Activated CD4-positive, alpha-beta T cell treated with anti-CD3 and anti-CD28 coated beads for 24 hours (primary cell): ENCODE results near the gene PRDM11.

Experiments used
- DNase-seq, 2 donors: peaks; one replicate each; pipeline ENCODE4 v3.0.0-alpha.2; 2020; ENCODE audit warnings: low read depth in 2 of 2

The PRDM11 gene

DNA sequence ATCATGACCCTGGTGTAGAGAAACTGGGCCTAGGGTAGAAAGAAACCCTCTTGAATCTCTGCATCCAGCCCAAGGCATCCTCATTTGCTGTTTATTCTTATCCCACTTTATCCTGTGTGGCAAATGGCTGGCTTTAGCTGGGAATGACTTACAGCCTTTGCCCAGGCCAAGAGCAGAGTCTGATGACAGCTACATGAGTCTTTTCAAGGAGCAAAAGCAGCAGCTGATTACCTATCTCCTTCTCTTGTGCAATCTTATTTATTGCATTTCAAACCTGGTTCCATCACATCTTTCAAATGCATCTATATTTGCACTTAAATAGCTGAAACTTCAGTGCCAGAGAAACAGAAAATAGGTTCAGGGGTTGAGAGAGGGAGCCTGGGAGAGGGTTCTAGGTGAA is 113.6 kb downstream of the PRDM11 start:
- DNase-seq: no peak

DNA sequence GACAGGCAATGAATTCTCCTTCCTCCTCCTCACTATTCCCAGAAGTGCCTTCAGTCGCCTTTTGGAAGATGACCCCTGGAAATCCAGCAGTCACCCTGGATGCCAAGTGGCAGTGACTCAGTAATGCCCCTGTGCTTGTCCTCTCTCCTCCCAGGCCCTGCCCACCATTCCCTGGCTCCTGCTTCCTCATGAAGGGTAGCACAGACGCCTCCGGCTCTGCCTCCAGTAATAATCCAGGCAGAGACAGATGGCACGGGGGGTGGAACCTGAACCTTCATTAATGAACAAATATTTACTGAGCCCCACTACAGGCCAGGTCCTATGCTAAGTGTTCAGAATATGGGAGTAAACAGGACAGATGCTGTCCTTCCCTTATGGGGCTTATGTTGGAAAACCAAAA is 116.5 kb downstream of the PRDM11 start:
- no peak for DNase-seq

DNA sequence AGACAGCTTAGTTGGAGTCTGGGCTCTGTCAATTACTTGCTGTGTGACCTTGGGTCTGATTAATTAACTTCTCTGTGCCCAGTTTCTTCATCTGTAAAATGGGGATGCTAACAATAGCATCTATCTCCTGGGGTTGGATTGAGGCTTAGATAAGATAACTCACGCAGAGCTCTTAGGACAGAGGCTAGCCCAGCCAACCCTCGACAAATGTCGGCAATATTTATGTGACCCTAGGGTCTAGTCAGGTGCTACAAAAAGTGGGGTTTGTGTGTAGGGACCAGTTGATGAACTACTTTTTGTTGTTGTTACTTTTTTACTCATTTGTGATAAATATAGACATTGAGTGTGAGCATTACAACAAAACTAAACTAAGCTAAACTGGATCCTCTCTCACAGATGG is 117.3 kb downstream of the PRDM11 start:
- DNase-seq: no peak

DNA sequence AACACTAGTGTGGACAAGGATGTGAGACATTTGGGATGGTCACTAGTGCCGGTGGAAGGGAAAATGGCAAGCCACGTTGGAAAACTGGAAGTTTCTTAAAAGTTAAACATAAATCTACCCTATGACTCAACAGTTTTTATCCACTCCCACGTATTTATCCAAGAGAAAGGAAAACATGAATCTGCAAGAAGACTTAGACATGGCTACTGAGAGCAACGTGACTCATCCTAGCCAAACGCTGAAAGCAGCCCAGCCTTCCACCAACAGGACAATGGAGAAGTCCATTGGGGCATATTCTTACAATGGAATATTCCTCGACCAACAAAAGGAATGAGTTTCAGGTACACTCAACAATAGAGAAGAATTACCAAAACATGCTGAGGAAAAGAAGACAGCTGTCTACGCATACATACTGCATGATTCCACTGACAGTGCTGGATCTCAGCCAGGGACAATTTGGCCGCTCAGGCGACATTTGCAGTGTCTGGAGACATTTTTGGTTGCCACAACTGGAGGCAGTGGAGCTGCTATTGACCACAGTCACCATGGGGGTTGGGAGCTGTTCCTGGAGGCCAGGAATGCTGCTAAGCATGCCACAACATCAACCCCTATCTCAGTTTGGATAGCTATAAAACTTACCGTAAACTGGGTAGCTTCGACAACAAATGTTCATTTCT is 118.5 kb downstream of the PRDM11 start:
- no peak for DNase-seq

DNA sequence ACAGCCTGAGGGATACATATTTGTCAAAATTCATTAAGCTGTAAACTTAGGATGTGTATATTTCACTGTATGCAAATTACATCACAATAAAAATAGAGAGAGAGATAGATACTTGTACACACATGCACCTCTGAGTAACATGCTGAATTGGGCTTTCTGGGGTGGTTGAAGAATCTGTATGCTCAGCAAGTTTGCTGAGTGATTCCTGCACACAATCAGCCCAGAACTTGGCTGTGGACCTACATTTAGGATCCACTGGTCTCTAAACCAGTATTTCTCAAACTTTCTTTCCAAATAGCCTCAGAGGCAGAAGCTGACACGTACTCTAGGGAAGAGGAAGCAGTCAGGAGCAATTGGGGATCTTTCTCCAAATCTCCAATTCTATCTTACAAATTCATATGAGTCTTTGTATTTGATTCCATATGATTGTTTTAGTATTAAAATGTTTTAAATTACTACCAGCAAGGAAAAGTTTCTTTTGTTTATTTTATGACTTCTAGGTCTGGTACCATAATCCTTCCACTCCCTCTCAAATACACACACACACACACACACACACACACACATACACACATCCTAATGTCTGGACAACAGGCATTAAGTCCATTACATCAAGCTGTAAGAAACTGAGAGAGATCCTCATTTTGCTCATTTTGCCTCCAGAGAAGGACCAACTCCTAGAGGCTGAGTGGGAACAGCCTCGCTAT is 119.7 kb downstream of the PRDM11 start:
- DNase-seq: no peak

DNA sequence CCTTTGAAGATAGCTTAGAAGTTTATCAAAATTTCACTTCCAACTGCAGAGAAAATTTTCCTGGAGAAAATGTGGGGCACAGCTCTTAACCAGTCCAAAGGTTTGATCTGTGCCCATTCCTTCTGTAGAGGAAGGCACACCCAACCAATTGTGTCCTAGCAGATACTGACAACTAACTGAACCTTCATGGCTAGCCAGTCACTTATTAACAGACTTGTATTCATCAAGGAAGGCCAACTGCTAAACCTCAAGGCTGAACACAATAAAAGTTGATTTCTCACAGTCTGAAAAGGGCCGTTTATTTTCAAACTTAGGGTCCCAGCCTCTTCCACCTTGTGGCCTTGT is 120.2 kb downstream of the PRDM11 start:
- DNase-seq: no peak

DNA sequence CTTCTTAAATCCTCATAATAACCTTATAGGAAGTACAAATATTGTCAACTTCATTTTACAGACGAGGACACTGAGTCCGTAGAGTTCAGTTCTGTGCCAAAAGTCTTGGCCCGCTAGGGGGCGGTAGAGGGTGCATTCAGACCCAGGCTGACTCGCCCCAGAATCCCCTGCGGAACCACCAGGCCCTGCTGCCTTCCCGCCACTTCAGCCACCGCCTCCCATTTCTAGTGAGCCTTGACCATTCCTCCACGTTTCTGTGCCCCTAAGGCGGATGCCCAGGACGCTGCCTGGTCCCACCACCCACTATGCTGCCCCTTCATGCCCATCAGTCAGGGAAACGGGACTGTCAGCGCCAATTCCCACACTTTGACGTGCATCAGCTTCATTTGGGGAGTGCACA is 120.6 kb downstream of the PRDM11 start:
- peak in 1 of 2 donors; percentile 20 for DNase-seq

DNA sequence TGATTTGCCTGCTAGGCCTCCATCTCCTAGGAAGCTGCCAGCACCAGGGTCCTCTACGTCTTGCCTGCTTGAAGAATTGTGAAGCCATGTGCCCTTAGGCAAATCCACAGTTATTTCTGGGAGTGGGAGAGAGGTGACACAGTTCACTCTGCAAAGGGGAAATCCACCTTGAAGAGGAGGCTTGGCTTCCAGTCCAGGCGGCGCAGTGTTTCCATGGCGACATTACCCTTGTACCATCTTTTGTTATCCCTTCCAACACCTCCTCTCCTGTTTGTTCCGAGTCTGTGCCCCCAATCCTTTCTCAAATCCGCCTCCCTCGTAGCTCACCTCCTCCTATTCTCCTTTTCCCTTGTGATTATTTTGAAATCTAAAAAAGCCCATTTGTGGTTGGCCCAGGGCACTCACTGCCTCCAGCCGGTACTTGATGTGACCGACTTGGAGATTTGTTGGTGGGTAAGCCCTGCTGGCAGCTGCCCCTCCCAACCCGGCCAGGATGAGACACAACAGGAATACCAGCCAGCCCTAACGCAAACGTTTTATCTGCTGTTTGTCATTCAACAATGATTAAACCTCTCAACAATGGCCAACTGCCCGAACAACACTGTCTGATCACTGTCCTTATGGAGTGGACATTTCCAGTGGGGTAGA is 121.3 kb downstream of the PRDM11 start:
- no peak for DNase-seq

DNA sequence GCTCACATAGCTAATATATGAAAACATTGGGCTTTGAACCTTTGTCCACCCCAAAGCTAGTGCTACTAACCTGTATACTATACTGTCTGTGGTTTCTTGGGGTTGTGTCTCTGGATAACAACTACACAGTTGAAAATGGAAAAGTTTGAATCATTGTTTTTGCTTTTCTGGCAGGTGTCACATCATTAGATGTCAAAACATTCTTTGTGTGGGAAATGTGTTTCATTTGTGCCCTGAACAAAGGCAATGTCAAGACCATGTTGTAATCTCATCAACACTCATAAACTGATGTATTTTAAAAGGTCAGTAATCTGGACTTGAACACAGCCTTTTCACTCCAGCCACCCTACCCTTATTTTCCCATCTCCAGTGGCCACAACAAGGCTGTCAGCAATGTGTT is 123.2 kb downstream of the PRDM11 start:
- no peak for DNase-seq

DNA sequence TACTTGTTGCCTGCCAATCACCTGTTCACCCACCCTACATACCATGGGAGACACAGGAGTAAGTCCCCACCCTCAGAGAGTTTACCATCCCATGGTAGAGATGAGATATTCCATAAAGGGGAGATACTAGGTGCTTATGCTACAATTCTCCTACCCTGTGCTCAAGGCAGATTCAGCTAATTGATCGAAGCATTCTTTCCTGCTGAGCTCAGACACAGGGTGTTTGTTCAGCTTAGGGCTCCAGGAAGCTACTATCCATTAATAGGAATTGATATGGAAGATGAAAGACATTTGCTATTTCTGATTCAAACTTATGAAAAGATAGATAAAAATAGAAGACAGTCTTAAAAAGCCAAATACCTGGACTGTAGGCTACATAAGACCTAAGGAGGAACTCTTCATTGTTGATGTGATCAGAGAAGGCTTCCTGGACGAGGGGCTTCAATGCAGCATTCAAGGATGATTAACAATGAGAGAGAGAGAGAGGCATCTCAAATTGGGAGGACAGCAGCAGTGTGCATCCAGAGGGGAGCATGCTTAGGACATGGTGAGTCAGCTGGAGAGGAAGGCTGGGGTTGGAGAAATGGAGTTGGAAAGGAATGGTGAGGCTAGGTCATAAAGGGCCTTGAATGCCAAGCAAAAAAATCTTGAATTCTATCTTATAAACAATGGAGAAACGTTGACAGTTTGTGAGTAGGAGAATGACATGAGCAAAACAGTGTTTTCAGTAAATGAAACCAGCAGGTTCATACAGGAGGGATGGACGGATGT is 124.7 kb downstream of the PRDM11 start:
- DNase-seq: no peak

DNA sequence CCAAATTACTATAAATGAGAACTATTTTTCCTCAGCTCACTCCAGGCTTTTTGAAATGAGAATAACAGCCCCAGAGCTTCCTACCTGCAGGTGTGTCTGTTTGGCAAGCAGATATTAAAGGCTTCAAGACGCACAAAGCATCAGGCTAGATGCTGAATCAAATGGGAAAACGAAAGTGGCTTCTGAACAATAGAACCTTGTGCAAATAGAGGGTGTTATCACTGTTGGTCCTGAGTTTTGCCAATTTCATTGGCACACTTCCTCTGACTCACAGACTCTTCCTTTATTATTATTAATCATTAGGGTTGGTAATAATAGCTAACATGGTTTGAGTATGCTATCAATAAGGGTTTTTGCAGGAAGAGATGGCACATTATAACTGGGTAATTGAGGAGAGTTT is 126.3 kb downstream of the PRDM11 start:
- DNase-seq: no peak

DNA sequence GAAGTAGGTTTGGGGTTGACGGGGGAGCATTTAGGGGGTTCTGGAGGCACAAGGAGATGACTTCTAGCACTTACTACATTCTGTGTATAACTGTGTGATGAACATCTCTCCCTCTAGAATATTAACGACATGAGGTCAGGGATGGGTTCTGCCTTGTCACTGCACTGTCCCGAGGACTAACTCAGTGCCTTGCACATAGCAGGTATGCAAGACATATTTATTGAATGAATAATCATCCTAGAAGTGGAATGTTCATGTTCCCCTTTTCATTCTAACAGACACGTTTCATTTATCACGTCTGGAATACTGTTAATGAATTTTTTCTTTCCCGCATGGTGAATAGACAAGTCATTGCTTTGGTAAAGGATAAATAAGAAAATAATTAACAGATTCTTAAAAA is 127.1 kb downstream of the PRDM11 start:
- no peak for DNase-seq

DNA sequence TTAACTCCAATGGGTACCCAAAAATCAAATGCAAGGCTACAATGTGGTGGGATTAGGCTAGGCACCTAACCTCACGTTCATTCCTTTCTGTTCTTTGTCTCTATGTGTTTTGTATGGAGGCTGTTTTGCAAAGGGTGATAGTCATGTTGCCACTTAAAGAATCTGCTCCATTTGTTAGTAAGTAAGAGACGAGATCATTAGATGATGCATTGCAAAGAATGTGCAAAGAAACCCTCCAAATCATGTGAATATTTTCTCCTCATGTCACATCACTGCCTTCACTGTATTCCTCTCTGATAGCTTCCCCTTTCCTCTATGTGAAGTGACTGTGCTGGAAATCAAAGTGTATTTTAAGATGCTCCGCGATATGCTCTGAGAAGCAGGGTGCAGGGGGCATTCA is 127.8 kb downstream of the PRDM11 start:
- no peak for DNase-seq

DNA sequence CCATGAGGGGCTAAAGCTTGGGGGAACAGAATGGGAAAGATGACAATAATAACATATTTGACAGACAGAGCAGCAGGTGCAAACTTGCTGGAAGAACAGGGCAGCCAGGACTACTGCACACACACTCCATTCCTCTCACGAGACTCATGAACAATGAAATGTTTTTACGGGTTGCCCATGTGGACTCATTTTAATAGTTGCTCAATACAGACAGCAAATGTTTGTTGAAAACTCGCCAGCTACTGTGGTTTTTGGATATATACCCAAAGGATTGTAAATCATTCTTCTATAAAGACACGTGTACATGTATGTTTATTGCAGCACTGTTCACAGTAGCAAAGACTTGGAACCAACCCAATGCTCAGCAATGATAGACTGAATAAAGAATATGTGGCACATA is 129.4 kb downstream of the PRDM11 start:
- DNase-seq: no peak

DNA sequence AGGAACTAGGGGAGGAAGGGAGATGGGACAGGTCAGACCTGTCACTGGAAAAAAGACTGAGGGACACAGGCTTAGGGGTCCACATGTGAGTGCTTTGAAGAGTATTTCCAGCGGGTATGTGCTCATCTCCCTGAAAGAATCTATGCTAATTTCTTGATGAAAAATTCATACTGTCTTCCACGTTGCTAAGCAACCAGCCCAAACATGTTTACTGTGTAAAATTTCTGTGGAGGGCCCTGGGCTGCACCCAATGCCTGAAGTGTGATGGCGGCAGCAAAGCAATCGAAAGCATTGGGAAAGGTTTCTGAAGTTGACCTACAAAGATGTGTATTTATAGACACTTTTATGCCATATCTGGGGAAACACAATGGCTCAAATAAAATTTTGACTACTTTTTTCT is 132.3 kb downstream of the PRDM11 start:
- no peak for DNase-seq

DNA sequence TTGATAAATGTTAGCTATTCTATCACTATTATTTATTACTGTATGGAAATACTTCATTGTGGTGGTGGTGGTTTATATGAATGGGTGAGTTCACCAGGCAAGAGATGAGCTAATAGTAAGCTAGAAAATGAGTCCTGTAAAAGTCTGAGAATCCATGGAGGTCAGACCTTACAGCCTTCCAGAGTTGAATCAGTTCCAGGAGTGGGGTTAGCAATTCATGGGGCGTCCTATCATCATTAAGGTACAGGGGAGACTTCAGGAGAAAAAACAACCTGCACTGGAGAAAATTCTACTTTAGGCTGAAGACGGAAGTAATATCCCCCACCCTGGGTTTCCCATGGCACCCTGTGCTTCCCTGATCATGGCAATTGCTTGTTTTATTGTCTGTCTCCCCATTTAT is 133.2 kb downstream of the PRDM11 start:
- DNase-seq: no peak

DNA sequence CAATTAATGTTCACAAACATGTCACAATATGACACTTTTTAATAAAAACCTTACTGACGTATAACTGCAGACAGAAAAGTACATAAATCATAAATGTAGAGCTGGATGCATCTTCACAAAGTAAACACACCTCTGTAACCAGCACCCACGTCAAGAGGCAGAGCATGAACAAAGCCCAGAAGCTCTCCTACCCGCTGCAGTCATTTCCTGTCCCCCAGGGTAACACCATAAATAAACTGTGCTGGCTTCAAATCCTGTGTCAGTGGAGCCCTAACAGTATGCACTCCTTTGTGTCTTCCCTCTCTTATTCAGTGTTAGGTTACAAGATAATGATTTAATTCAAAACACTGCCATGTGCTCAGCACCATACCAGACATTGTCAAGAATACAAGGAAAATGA is 134.0 kb downstream of the PRDM11 start:
- DNase-seq: no peak

DNA sequence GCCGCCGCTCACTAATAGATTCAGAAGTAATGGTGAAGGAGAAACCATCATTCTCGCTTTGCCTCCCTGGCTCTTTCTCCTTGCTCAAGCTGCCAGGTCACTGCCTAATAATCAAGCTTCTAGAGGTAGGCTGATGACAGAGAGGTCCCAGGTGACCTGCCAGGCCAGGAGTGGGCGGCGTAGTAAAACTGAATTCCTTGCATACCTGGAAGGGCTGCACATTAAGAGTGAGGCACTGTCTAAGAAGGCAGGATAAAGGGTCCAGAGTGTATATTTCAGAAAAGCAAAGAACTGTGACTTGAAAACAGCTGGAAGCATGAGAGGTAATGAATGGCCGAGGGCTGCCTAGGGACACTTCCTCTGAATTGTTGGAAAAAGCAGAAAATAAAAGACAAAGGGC is 135.6 kb downstream of the PRDM11 start:
- DNase-seq: no peak
